HepG2 (cell line): ENCODE results near the gene LIG4. TPM values are rescaled to one million over a fixed set of nuclear protein-coding genes. Genes with fewer than 3 reads are reported as not detected.
A peak's percentile ranks its signal among the peaks of the same experiment; 100 is the strongest.

Experiments used
- HES4 ChIP-seq: sonication (generic); formaldehyde crosslinking; IDR thresholded peaks from 2 replicates; pipeline ENCODE4 v1.9.0; 2021; ENCODE audit warnings: mild to moderate bottlenecking, missing genetic modification reagents, borderline replicate concordance
- HOXD1 ChIP-seq: sonication (generic); formaldehyde crosslinking; IDR thresholded peaks from 2 replicates; pipeline ENCODE4 v1.5.0; 2020; ENCODE audit warnings: missing genetic modification reagents
- KDM5B ChIP-seq: sonication (generic); formaldehyde crosslinking; IDR thresholded peaks from 2 replicates; pipeline ENCODE4 v1.4.0; 2020; ENCODE audit warnings: missing genetic modification reagents, mild to moderate bottlenecking, borderline replicate concordance
- RBFOX2 ChIP-seq: fragments of 200-400 bp; formaldehyde crosslinking; IDR thresholded peaks from 2 replicates; pipeline ENCODE4 v1.6.1; 2017; ENCODE audit warnings: low read depth, mild to moderate bottlenecking, low read length
- WIZ ChIP-seq: sonication (generic); formaldehyde crosslinking; IDR thresholded peaks from 2 replicates; pipeline ENCODE4 v1.5.1; 2020; ENCODE audit warnings: mild to moderate bottlenecking, missing genetic modification reagents
- YEATS2 ChIP-seq: sonication (generic); formaldehyde crosslinking; IDR thresholded peaks from 2 replicates; pipeline ENCODE4 v1.4.0; 2020; ENCODE audit warnings: missing genetic modification reagents, borderline replicate concordance
- ZBTB8A ChIP-seq: sonication (generic); formaldehyde crosslinking; IDR thresholded peaks from 2 replicates; pipeline ENCODE4 v1.4.0; 2020; ENCODE audit warnings: mild to moderate bottlenecking, low read depth, missing genetic modification reagents, borderline replicate concordance
- ZNF20 ChIP-seq: sonication (generic); formaldehyde crosslinking; IDR thresholded peaks from 2 replicates; pipeline ENCODE4 v1.4.0; 2020; ENCODE audit warnings: mild to moderate bottlenecking, moderate library complexity, missing genetic modification reagents
- ZNF256 ChIP-seq: sonication (generic); formaldehyde crosslinking; conservative IDR thresholded peaks from 2 replicates; pipeline ENCODE4 v1.4.0; 2020; ENCODE audit warnings: missing genetic modification reagents
- ZNF333 ChIP-seq: sonication (generic); formaldehyde crosslinking; IDR thresholded peaks from 2 replicates; pipeline ENCODE4 v1.4.0; 2020; ENCODE audit warnings: mild to moderate bottlenecking, missing genetic modification reagents, borderline replicate concordance
- ZNF510 ChIP-seq: sonication (generic); formaldehyde crosslinking; IDR thresholded peaks from 2 replicates; pipeline ENCODE4 v1.4.0; 2020; ENCODE audit warnings: low read depth, mild to moderate bottlenecking, missing genetic modification reagents
- ZSCAN29 ChIP-seq: sonication (generic); formaldehyde crosslinking; conservative IDR thresholded peaks from 2 replicates; pipeline ENCODE4 v1.4.0; 2020; ENCODE audit warnings: mild to moderate bottlenecking, missing genetic modification reagents
- polyA plus RNA-seq, 8 experiments: library from polyadenylated mRNA; depleted of rRNA in 3 of 8; stranded (reverse) in 7 of 8; unstranded in 1 of 8; fragments of >200 nt; fragmentation: Illumina TruSeq in 4 of 8; extraction: Trizol in 4 of 8; gene quantifications; 2 replicates each; pipeline versions ENCODE4 v1.2.1 to v1.2.3, GENCODE V29; 2011 to 2016; ENCODE audit warnings: low read depth in 4 of 8, missing spikeins in 1 of 8, mixed read lengths in 1 of 8; ENCODE audit not compliant: insufficient read depth in 1 of 8
- total RNA-seq, 5 experiments: library from RNA; depleted of rRNA; stranded (reverse); fragments of >200 nt; fragmentation: Illumina TruSeq; extraction: Trizol; gene quantifications; 2 replicates each; pipeline ENCODE4 v1.2.3, GENCODE V29; 2016; ENCODE audit warnings: low read depth in 1 of 5
- TF ChIP-seq, protein P1 (sequence below): sonication (generic); formaldehyde crosslinking; IDR thresholded peaks from 2 replicates; pipeline ENCODE4 v1.5.1; 2020; ENCODE audit warnings: mild to moderate bottlenecking, missing genetic modification reagents, moderate library complexity
- TF ChIP-seq, protein P2 (sequence below): sonication (generic); formaldehyde crosslinking; conservative IDR thresholded peaks from 2 replicates; pipeline ENCODE4 v1.4.0; 2020; ENCODE audit warnings: missing genetic modification reagents
- TF ChIP-seq, protein P3 (sequence below): sonication (generic); formaldehyde crosslinking; IDR thresholded peaks from 2 replicates; pipeline ENCODE4 v1.8.0; 2022; ENCODE audit warnings: mild to moderate bottlenecking, missing genetic modification reagents; ENCODE audit not compliant: insufficient replicate concordance
- TF ChIP-seq, protein P4 (sequence below): sonication (generic); formaldehyde crosslinking; IDR thresholded peaks from 2 replicates; pipeline ENCODE4 v1.8.1; 2023; ENCODE audit warnings: mild to moderate bottlenecking, missing genetic modification reagents, borderline replicate concordance

Gene LIG4
- total and polyA plus RNA-seq, 2 of the 13 experiments (the other 11 are each of a cell fraction or from before 2014, with no cell fraction given) = 4.0 to 4.5 TPM

DNA sequence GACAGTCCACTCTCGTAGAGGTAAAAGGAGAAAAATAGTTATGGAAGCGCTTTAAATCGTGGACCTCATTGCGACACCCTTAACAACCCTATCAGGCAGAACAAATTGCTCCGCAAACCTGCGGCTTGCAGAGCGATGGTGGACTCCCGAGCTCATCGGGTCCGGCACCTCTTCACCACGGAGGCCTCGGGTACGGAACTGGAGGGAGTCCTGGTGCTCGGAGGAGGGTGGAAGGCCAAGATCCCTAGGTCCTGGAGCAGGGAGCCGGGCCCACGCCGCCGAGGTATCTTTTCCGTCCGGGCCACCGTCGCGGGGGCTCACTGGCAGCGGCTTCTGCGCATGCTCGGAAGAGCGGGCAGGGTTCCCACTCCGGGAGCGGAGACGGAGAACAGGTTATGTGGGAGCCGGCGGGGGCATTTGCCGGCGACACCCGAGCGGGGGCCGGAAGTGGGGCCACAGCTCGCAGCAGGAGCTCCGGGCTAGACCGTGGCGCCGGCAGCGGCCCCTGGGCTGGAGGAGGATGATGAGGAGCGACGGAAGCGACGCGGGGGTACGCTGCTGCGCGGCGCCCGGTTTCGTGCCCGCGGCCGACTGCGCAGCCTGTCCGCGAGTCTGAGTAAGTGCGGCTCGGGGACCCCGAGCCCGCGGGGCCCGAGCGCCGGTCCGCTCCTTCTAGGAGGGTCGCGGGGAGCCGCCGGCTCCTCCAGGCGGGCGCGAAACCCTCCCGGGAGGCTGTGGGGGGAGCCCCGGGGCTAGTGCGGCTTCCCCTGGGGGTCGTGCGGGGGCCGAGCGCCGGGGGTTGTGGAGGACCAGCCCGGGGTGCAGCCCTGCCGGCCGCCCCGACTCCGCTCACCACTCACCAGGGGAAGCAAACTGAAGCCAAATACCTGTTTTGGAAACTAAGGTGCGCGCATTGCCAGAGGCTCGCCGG is 3.0 kb upstream of the LIG4 start, which contains the start of gene ABHD13 (continued):
- TF ChIP-seq, protein P1, sequence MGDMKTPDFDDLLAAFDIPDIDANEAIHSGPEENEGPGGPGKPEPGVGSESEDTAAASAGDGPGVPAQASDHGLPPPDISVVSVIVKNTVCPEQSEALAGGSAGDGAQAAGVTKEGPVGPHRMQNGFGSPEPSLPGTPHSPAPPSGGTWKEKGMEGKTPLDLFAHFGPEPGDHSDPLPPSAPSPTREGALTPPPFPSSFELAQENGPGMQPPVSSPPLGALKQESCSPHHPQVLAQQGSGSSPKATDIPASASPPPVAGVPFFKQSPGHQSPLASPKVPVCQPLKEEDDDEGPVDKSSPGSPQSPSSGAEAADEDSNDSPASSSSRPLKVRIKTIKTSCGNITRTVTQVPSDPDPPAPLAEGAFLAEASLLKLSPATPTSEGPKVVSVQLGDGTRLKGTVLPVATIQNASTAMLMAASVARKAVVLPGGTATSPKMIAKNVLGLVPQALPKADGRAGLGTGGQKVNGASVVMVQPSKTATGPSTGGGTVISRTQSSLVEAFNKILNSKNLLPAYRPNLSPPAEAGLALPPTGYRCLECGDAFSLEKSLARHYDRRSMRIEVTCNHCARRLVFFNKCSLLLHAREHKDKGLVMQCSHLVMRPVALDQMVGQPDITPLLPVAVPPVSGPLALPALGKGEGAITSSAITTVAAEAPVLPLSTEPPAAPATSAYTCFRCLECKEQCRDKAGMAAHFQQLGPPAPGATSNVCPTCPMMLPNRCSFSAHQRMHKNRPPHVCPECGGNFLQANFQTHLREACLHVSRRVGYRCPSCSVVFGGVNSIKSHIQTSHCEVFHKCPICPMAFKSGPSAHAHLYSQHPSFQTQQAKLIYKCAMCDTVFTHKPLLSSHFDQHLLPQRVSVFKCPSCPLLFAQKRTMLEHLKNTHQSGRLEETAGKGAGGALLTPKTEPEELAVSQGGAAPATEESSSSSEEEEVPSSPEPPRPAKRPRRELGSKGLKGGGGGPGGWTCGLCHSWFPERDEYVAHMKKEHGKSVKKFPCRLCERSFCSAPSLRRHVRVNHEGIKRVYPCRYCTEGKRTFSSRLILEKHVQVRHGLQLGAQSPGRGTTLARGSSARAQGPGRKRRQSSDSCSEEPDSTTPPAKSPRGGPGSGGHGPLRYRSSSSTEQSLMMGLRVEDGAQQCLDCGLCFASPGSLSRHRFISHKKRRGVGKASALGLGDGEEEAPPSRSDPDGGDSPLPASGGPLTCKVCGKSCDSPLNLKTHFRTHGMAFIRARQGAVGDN = peak; percentile 89
- no peak for TF ChIP-seq ZNF256 (CRISPR knock-in tag)
- TF ChIP-seq KDM5B (CRISPR knock-in tag) = peak; percentile 68; the same call in 1 of the 2 replicates
- TF ChIP-seq, protein P2, sequence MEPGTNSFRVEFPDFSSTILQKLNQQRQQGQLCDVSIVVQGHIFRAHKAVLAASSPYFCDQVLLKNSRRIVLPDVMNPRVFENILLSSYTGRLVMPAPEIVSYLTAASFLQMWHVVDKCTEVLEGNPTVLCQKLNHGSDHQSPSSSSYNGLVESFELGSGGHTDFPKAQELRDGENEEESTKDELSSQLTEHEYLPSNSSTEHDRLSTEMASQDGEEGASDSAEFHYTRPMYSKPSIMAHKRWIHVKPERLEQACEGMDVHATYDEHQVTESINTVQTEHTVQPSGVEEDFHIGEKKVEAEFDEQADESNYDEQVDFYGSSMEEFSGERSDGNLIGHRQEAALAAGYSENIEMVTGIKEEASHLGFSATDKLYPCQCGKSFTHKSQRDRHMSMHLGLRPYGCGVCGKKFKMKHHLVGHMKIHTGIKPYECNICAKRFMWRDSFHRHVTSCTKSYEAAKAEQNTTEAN (CRISPR knock-in tag) = peak; percentile 34; the same call in 1 of the 2 replicates
- TF ChIP-seq ZNF333 = peak; percentile 84; the same call in 1 of the 2 replicates
- TF ChIP-seq WIZ = no peak
- TF ChIP-seq HES4 (CRISPR knock-in tag) = peak; percentile 92
- no peak for TF ChIP-seq ZNF20 (CRISPR knock-in tag)
- no peak for TF ChIP-seq ZSCAN29 (CRISPR knock-in tag)
- TF ChIP-seq ZNF510 (CRISPR knock-in tag) = 0 out of 2 replicates have a peak, but pooled peaks have one; percentile 54
- peak; percentile 79 for TF ChIP-seq HOXD1 (CRISPR knock-in tag)
- TF ChIP-seq, protein P3, sequence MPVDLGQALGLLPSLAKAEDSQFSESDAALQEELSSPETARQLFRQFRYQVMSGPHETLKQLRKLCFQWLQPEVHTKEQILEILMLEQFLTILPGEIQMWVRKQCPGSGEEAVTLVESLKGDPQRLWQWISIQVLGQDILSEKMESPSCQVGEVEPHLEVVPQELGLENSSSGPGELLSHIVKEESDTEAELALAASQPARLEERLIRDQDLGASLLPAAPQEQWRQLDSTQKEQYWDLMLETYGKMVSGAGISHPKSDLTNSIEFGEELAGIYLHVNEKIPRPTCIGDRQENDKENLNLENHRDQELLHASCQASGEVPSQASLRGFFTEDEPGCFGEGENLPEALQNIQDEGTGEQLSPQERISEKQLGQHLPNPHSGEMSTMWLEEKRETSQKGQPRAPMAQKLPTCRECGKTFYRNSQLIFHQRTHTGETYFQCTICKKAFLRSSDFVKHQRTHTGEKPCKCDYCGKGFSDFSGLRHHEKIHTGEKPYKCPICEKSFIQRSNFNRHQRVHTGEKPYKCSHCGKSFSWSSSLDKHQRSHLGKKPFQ (CRISPR knock-in tag) = no peak
- TF ChIP-seq ZBTB8A (CRISPR knock-in tag) = no peak
- peak; percentile 94 for TF ChIP-seq YEATS2 (CRISPR knock-in tag)
- peak; percentile 93 for TF ChIP-seq RBFOX2
- TF ChIP-seq, protein P4, sequence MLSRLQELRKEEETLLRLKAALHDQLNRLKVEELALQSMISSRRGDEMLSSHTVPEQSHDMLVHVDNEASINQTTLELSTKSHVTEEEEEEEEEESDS (CRISPR knock-in tag) = no peak
